GM19452 (cell line): ENCODE data around the gene PCDHB5.
"Not testable (repeated sequence)": the region's sequence is repeated elsewhere in the genome, so short reads cannot be mapped to it uniquely, and the experiment has no call there.

Experiments used
- ATAC-seq: cut with Tn5 transposase; IDR thresholded peaks from one replicate; pipeline ENCODE4 v1.9.1; 2021; ENCODE audit not compliant: unreplicated experiment

PCDHB5 gene

GRCh38 chr5:141151632-141152031 lies 16.6 kb downstream of the PCDHB5 start:
- ATAC-seq = not testable (repeated sequence)

GRCh38 chr5:141152096-141152495 lies 17.1 kb downstream of the PCDHB5 start:
- not testable (repeated sequence) for ATAC-seq

GRCh38 chr5:141155540-141156374 lies 20.8 kb downstream of the PCDHB5 start:
- ATAC-seq = no peak

- not testable (repeated sequence) for ATAC-seq
These were observed 22.4 kb downstream of the PCDHB5 start for GRCh38 chr5:141157356-141157755.

- not testable (repeated sequence) for ATAC-seq
These were observed 22.9 kb downstream of the PCDHB5 start for GRCh38 chr5:141157901-141158300.

- ATAC-seq = no peak
These were observed 37.6 kb downstream of the PCDHB5 start, which contains the start of gene PCDHB7 for GRCh38 chr5:141172381-141173204. PCDHB7 (plus strand) TSS chr5:141172644; CDS start chr5:141172836, 192 bp downstream.

- ATAC-seq = not testable (repeated sequence)
These were observed 39.5 kb downstream of the PCDHB5 start for GRCh38 chr5:141174291-141175104.

- no peak for ATAC-seq
These were observed 40.9 kb downstream of the PCDHB5 start for GRCh38 chr5:141175933-141176332.

GRCh38 chr5:141177577-141178191 lies 42.7 kb downstream of the PCDHB5 start, which contains the start of gene PCDHB8:
PCDHB8 (plus strand) TSS chr5:141177790; CDS start chr5:141178035, 245 bp downstream.
- not testable (repeated sequence) for ATAC-seq

GRCh38 chr5:141179371-141179770 lies 44.4 kb downstream of the PCDHB5 start:
- not testable (repeated sequence) for ATAC-seq

GRCh38 chr5:141179876-141180275 lies 44.9 kb downstream of the PCDHB5 start:
- ATAC-seq = not testable (repeated sequence)

GRCh38 chr5:141180313-141180712 lies 45.3 kb downstream of the PCDHB5 start:
- ATAC-seq = no peak

- ATAC-seq = no peak
These were observed 47.2 kb downstream of the PCDHB5 start, which contains the start of gene PCDHB16 for GRCh38 chr5:141182248-141182647. PCDHB16 (plus strand) TSS chr5:141182387; CDS start chr5:141182560, 173 bp downstream.

GRCh38 chr5:141184117-141184855 lies 49.3 kb downstream of the PCDHB5 start:
- not testable (repeated sequence) for ATAC-seq

- no peak for ATAC-seq
These were observed 52.0 kb downstream of the PCDHB5 start, which contains the start of gene PCDHB9 for GRCh38 chr5:141186897-141187512. PCDHB9 (plus strand) TSS chr5:141187161; CDS start chr5:141187319, 158 bp downstream.
